HEK293 (cell line): ENCODE data around the gene ARL14EPL.

Experiments
- ZNF792 ChIP-seq: fragments of 450-650 bp; formaldehyde crosslinking; IDR thresholded peaks from 2 replicates; pipeline ENCODE4 v1.5.1; 2016; ENCODE audit warnings: missing biosample characterization, missing genetic modification characterization
- TF ChIP-seq, protein P1 (sequence below): fragments of 450-650 bp; formaldehyde crosslinking; IDR thresholded peaks from 2 replicates; pipeline ENCODE4 v1.5.1; 2016; ENCODE audit warnings: missing biosample characterization, missing genetic modification characterization

GRCh38 chr5:116032991-116033390 lies 719 bp downstream of the ARL14EPL start:
- TF ChIP-seq, protein P1, sequence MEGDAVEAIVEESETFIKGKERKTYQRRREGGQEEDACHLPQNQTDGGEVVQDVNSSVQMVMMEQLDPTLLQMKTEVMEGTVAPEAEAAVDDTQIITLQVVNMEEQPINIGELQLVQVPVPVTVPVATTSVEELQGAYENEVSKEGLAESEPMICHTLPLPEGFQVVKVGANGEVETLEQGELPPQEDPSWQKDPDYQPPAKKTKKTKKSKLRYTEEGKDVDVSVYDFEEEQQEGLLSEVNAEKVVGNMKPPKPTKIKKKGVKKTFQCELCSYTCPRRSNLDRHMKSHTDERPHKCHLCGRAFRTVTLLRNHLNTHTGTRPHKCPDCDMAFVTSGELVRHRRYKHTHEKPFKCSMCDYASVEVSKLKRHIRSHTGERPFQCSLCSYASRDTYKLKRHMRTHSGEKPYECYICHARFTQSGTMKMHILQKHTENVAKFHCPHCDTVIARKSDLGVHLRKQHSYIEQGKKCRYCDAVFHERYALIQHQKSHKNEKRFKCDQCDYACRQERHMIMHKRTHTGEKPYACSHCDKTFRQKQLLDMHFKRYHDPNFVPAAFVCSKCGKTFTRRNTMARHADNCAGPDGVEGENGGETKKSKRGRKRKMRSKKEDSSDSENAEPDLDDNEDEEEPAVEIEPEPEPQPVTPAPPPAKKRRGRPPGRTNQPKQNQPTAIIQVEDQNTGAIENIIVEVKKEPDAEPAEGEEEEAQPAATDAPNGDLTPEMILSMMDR (tag by site-specific recombination) = no peak
- TF ChIP-seq ZNF792 (tag by site-specific recombination) = no peak
